ENCODE measurements around the gene TPM4. TPM values are rescaled to one million over a fixed set of nuclear protein-coding genes. Genes with fewer than 3 reads are reported as not detected.
A peak's percentile ranks its signal among the peaks of the same experiment; 100 is the strongest.

The TPM4 gene
- total RNA-seq, 1 experiment from 2014 or later = 1,045 TPM

DNA sequence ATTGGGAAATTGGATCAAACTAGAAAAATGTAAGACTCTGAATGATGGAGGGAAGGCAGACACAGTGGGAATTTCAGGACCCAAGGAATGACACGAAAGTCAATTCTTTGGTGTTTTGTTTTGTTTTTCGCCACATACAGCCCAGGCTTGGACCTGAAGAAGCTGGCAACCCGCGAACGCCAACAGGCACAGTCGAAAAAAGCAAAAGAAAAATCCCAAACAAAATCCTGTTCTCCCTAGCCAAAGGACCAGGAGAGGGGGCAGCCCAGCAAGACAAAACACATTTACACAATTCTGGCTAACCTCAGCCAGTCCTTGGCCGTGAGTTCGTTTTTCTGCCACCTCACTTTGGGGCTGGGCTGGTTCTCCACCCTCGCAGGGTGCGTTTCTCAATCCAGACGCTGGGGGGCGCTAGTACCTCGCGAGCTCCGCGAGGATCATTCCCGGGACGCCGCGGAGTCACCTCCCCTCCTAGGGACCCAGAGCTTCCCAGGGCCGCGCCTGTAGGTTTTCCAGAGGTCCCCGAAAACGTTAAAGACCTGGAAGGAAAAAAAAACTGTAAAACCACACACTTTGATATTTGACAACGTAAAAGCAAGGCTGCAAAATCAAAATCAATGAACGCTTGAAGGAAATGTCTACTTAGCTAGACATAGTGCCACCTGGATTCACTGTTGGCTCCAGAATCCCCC, 34.9 kb upstream of the TPM4 start:
- DNase-seq (ENCODE audit: low read depth) = peak; percentile 61

DNA sequence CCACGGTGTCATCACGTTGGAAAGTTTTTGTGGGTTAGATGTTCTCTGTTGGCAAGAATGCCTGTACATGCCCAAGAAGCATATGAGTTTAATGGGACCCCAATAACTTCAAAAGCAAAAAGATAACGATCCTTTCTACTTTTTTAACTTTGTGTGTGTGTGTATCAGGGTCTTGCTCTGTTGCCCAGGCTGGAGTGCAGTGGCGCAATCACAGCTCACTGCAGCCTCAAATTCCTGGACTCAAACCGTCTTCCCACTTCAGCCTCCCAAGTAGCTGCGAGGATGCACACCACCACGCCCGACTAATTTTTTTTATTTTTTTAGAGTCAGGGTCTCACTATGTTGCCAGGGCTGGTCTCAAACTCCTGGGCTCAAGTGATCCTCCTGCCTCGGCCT, 34.3 kb upstream of the TPM4 start:
- DNase-seq (ENCODE audit: low read depth) = no peak

DNA sequence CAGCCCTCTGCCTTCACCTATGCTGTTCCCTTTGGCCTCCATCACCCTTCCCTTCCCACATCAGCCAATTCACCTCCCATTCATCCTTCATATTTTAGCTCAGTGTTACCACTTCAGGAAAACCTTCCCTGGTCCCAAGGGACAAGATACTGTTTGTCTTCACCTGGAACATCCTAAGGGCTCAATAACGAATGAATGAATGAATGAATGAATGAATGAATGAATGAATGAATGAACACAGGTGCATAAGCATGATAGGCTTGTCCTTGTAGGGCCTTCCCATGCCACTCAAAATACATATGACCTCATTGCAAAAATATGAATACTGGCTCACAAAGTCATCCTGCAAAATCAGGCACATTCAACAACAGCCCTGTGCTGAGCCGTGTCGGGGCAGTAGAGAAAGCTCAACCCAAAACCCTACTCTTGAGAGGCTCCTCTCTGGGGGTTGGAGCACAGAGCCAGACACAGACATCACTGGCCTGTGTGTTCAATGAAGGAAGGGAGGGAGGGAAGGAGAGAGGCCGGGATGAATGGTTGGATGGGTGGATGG, 33.7 kb upstream of the TPM4 start:
- no peak for DNase-seq (ENCODE audit: low read depth)

DNA sequence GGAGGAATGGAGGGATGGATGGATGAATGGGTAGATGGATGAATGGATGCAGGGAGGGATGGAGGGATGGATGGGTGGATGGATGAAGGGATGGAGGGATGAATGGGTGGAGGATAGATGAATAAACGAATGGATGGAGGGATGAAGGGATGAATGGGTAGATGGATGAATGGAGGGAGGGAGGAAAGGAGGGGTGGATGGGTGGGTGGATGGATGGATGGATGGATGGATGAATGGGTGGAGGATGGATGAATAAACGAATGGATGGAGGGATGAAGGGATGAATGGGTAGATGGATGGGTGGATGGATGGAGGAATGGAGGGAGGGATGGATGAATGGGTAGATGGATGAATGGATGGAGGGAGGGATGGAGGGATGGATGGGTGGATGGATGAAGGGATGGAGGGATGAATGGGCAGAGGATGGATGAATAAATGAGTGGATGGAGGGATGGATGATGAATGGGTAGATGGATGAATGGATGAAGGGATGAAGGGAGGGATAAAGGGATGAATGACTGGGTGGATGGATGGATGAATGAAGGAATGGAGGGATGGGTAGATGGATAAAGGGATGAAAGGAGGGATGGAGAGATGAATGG, 33.0 kb upstream of the TPM4 start:
- no peak for DNase-seq (ENCODE audit: low read depth)

DNA sequence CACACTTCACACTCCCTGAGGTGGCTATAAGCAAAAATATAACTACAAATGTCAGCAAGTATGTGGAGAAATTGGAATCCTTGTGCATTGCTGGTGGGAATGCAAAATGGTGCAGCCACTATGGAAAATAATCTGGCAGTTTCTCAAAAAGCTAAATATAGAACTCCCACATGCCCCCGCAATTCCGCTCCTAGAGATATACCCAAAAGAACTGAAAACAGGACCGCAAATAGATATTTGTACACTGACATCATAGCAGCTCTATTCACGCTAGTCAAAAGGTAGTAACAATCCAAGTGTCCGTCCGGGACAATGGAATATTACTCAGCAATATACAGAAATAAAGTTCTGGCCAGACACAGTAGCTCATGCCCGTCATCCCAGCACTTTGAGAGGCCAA, 31.5 kb upstream of the TPM4 start:
- DNase-seq (ENCODE audit: low read depth) = peak; percentile 51

DNA sequence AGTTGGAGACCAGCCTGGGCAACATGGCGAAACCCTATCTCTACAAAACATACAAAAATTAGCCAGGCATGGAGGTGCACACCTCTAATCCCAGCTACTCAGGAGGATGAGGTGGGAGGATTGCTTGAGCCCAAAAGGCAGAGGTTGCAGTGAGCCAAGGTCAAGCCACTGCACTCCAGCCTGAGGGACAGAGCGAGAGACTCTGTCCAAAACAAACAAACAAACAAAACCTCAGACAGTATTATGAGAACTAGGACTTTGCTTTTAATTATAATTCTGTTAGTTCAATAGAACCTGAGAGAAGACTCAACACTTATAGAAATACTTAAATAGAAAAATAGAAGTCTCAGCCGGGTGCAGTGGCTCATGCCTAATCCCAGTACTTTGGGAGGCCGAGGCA, 31.1 kb upstream of the TPM4 start:
- no peak for DNase-seq (ENCODE audit: low read depth)

DNA sequence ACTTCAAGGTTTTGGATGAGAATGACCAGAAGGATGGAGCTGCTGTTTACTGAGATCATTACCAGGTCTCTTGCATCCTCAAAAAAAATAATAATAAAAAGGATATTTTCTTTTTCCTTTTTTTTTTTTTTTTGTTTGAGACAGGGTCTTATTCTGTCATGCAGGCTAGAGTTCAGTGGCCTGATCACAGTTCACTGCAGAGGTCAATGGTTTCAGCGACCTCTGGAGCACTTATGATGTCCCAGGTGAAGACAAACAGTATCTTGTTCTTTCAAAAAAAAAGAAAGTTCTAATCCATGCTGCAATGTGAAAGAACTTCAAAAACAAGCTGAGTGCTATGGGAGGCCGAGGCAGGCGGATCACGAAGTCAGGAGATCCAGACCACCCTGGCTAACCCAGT, 30.4 kb upstream of the TPM4 start:
- DNase-seq (ENCODE audit: low read depth) = no peak

DNA sequence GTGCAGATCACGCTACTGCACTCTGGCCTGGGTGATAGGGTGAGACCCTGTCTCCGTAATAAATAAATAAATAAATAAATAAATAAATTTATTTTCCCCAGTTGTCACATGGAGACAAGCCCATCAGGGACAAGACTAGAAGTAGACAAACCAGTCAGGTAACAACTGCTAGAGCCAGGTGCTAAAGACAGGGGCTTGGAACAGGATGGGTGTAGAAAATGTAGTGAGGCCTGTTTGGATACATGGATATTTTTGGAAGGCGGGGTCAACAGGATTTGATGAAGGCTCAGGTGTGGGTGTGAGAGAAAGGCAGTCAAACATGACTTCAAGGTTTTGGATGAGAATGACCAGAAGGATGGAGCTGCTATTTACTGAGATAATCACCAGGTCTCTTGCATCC, 27.7 kb upstream of the TPM4 start:
- DNase-seq (ENCODE audit: low read depth) = no peak

DNA sequence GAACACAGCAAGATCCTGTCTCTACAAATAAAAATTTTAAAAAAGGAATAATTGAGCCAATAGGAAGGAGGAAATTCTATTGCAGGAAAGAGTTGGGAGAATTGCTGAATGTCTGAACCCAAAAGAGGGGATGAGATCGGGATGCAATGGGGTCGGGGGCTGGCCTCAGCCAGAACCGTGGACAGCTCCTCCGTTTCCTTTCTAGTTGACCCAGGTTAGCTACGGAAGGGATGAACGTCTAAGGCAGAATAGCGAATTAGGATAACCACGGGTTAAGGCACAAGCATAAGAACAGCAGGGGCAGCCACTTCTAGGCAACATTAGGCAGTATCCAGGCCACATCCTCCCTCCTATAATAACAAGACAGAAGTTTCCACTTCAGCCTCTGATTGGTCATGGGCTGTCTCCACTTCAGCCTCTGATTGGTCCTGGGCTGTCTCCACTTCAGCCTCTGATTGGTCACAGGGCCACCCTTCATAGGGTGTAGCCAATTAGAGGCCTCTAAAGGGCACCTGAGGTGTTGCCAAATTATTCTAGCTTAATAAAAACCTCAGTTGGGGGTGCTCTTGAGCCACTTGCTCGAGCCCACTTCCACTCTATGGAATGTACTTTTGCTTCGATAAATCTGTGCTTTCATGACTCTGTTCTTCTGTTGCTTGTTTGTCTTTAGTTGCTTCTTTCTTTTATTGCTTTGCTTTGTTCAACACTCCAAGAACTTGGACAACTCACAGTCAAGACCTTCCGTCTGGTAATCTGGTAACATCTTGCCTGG, 24.9 kb upstream of the TPM4 start:
- DNase-seq (ENCODE audit: low read depth) = peak; percentile 57

DNA sequence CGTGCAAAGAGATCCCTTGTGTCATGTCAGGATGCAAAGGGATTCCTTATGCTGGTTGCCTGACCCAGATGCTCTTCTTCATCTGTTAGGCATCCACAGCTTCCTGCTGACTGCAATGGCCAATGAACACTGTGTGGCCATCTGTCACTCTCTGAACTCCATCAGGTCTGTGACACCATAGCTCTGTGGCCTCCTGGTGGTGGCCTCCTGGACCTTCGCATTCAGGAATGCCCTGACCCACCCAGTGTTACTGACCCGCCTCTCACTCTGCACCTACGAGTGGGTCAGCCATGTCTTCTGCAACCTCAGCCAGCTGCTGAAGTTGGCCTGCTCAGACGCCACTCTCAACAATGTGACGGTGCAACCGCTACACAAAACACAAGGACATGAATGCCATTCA, 23.9 kb upstream of the TPM4 start:
- DNase-seq (ENCODE audit: low read depth) = no peak

DNA sequence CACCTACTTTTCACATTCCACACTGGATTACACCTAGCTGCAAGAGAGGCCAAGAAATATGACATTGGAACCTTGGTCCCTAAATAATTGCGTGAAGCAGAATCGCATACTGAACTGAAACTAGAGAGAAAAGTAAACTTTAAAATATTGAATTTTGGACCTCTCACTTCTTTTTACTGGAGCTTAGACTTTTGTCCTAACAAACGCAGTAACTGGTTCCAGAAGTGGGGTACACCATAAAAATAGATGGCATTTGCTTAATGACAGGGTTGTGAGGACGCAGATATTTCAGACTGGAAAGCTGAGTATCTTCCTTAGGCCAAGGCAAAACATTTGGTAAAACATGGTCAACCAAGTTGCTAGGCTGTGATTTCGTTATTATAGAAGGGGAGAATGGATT, 19.2 kb upstream of the TPM4 start:
- DNase-seq (ENCODE audit: low read depth) = no peak

DNA sequence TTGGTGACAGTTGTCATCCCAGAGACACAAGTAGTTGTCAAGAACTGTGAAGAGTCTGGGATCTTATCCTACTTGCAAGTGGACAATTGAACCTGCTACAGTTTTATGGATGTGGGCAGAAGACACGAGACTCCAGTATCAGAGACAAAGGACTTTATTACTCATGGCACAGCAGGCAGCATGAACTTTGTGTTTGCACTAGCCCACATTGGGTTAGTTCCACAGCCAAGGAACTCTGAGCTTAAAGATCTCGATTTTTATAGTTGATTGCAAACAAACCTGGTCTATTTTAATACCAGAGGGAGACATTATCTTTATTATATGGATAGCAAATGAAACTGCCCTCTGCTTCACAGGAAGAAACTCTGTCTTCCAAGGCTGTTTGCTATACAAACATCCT, 16.0 kb upstream of the TPM4 start:
- no peak for DNase-seq (ENCODE audit: low read depth)

DNA sequence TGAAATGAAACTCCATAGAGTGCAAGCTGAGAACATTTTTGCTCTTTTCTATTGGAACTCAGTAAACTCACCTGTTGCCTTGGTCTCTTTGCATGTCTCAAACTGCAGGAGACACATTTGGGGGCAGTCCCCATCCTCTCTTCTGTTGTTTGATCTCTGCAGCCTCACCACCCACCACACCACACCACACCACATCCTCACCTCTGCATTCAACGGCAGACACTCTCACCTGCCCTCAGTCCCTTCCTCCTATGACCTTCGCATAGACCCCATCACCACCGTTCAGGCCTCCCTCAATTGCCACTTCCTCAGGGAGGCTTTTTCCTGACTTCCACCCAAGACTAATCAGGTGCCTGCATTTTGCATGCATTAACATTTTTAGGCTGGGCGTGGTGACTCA, 14.4 kb upstream of the TPM4 start:
- no peak for DNase-seq (ENCODE audit: low read depth)

DNA sequence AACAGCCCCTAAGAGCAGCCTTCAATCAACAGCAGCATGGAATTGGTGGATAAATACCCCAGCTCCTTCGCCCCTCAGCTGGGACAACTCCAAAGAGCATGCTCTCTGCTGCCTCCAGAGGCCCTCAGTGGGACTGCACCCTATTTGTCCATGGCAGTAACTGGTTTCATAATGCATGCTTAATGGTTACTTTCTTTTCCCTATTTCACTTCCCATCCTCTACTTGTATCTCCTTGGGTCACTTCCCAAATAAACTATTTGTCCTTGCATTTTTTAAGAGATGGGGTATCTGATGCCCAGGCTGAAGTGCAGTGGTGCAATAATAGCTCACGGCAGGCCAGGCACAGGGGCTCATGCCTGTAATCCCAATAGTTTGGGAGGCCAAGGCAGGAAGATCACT, 13.5 kb upstream of the TPM4 start:
- no peak for DNase-seq (ENCODE audit: low read depth)

DNA sequence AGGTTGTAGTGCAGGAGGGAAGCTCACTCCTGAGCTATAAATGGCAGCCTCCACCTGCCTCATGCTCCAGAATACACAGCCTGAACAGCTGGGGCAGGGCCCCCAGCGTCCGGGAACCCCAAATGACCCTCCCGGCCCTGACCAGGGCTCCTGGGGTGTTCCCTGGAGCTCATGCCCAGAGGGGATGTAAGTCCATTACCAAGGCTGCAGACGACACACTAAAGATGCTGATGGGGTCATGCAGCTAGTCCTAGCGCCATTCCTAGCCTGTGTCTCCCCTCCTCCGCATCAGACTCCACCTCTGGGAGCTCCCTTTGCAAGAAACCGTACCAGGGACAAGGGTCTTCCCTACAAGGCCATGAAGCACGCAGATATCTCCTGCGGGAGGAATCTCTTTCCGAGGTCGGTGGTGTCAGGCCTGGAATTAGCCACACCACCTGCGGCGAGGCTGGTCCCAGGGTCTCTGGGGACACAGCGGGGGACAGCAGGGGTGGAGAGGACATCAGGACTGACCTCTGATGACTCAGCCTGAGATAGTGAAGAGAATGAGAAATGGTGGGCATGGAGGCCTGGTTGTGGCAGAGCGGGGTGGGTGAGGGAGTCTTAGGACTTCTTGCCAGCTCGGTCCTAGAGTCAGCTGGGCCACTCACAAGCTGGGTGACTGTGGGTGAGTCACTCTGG, 11.9 kb upstream of the TPM4 start:
- DNase-seq (ENCODE audit: low read depth) = peak; percentile 59

DNA sequence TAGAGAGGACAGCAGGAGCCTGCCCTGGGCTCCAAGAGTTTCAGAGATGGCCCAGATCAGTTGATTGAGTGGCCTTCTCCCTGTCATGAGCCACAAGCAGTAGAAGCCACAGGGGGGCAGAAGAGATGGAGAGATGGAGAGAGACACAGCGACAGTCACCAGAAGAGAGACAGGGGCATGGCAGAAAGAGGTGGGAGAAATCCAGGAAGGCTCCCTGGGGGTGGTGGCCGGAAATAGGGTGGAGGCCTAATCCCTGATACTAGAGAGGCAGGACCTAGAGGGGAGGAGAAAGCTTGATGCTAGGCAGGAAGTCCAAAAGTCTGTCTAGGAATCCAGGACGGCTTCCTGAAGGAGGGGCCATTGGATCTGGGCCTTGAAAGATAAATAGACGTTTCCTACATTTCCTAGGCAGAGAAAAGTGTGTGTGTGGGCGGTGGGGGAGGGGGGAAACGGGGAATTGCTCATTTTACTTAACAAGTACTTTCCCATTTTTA, 9.6 kb upstream of the TPM4 start:
- DNase-seq (ENCODE audit: low read depth) = peak; percentile 54

DNA sequence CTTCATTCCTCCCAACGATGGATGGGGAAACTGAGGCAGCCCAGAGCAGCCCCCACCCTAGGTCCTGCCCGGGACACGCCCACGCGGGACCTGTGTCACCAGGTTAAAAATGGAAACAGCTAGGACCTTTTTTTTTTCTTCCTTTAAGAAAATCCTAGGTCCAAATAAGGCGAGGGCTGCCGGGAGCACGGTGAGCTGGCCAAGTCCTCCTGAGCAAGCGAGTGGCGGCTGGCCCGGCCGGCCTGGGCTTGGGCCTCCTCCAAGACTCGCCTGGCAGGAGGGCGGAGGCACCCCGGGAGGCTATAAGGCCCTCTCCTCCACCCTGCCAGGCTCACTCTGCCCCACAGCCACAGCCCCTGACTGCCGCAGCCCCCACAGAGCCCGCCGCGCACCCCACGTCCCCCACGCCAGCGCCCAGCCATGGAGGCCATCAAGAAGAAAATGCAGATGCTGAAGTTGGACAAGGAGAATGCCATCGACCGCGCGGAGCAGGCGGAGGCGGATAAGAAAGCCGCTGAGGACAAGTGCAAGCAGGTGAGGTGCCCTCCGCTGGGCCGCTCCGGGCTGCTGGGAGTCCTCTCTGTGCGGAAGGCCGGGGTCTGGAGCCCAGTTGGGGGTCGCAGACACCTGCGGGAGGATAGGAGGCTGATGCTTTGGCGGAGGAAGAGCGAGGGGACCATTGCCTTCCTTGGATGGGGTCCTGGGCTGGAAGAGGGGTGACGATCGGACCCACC, 8.9 kb upstream of the TPM4 start:
- DNase-seq (ENCODE audit: low read depth) = peak; percentile 88

DNA sequence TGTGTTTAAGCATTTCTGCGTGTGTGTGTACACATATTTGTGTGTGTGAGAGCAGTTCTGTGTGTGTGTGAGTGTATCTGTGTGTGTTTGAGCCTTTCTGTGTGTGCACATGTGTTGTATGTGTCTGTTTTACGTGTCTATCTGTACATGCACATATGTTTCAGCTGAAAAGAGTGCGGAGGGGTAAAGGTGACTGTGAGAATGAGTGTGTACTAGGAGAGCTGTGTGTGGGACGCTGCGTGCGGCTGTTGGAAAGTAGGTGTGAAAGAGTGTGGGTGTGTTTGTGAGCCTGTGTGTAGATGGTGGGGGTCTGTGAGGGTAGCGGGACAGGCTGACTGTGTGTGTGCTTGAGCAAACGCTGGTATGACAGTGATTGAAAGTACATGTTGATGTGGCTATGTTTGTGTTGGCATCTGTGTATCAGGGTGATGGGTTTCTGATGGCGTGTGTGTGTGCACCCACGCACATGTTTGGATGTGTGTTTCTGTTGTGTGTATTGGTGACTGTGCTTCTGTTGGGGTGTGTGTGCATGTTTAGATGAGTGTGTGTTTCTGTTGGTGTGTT, 7.5 kb upstream of the TPM4 start:
- DNase-seq (ENCODE audit: low read depth) = no peak

DNA sequence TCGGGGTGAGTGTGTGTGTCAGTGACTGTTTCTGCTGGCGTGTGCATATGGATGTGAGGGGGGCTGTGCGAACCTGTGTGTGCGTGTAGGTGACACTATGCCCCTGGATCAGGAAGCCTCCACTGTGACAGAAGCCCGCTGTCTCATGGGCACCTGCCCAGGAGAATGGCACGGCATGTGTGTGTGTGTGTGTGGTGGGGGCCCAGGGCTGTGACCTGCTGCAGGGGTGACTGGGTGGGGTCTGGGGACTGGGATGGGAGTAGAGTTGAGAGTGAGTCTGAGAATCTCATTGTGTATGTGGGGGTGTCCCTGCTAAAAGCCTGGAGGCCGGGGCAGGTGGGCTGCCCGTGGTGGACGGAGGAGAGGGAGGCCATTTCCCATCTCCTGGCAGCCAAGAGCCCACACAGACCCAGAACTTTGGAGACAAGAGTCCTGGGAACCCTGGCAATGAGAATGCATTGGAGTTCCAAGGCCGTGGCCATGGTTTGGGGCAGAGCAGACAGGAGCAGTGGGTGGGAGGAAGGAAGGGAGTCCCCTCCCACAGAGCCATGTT, 6.4 kb upstream of the TPM4 start:
- no peak for DNase-seq (ENCODE audit: low read depth)

DNA sequence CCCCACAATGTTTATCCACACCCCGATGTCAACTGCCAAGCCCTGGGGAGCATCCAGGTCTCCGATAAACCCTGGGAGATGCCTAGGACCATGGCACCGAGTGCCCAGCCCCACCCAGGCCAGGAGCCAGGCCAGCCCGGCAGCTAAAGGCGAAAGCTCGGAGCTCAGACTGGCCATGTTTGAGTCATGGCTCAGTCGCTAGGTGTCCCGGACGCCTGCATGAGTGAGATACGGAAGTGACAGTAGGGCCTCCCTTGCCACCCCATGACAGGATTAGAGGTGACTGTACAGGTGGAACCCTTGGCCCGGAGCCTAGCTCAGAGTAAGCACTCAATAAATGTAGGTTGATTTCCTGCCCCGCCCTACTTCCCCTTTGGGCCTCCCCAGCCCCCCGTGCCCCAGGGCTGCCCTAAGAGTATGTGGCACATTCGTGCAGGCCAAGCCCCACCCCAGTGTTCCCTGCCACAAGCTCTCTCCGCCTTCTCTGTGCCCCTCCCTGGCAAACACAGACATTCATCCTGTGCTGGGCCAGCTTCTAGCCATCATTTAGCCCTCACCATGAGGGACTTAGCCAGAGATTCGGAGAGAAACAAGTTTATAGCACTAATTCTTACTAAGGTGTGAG, 5.8 kb upstream of the TPM4 start:
- DNase-seq (ENCODE audit: low read depth) = peak; percentile 58

Measured in RPMI7951 (cell line).